GM12878 (cell line): ENCODE results near the gene TOX4. TPM values are rescaled to one million over a fixed set of nuclear protein-coding genes. Genes with fewer than 3 reads are reported as not detected.

ENCODE experiments used
- E2F8 ChIP-seq: fragments of 450-650 bp; IDR thresholded peaks from 2 replicates; pipeline ENCODE4 v1.6.1; 2018; ENCODE audit warnings: mild to moderate bottlenecking, low read depth, moderate library complexity; ENCODE audit not compliant: partially characterized antibody
- LARP7 ChIP-seq: fragments of 450-650 bp; IDR thresholded peaks from 2 replicates; pipeline ENCODE4 v1.6.1; 2017; ENCODE audit warnings: mild to moderate bottlenecking
- MEF2A ChIP-seq: IDR thresholded peaks from 2 replicates; pipeline ENCODE4 v1.6.1; 2011; ENCODE audit warnings: low read depth, mild to moderate bottlenecking, low read length, moderate library complexity; ENCODE audit not compliant: insufficient read depth
- MTA2 ChIP-seq: fragments of 450-650 bp; IDR thresholded peaks from 2 replicates; pipeline ENCODE4 v1.6.1; 2016; ENCODE audit warnings: low read depth, mild to moderate bottlenecking, moderate library complexity
- NFYA ChIP-seq: IDR thresholded peaks from 2 replicates; pipeline ENCODE4 v1.6.1; 2011; ENCODE audit warnings: low read depth, mild to moderate bottlenecking, low read length, improper control_type of control experiment, borderline replicate concordance
- NRF1 ChIP-seq: conservative IDR thresholded peaks from 2 replicates; pipeline ENCODE4 v1.6.1; 2011; ENCODE audit warnings: mild to moderate bottlenecking, low read depth, low read length, improper control_type of control experiment
- SKIL ChIP-seq: fragments of 450-650 bp; IDR thresholded peaks from 2 replicates; pipeline ENCODE4 v1.6.1; 2017; ENCODE audit warnings: mild to moderate bottlenecking, low read depth, inconsistent platforms; ENCODE audit not compliant: poor library complexity, severe bottlenecking
- SREBF2 ChIP-seq: IDR thresholded peaks from 2 replicates; pipeline ENCODE4 v1.6.1; 2012; ENCODE audit warnings: mild to moderate bottlenecking, low read length
- ZNF622 ChIP-seq: fragments of 450-650 bp; IDR thresholded peaks from 2 replicates; pipeline ENCODE4 v1.6.1; 2017; ENCODE audit warnings: mild to moderate bottlenecking, inconsistent platforms
- polyA plus RNA-seq, 11 experiments: library from polyadenylated mRNA; depleted of rRNA in 4 of 11; unstranded in 6 of 11; stranded (reverse) in 5 of 11; fragments of >200 nt; fragmentation: Nextera tagmentation in 4 of 11; fragmentation: Illumina TruSeq in 1 of 11; extraction: Ambion mirVana in 4 of 11; extraction: Trizol in 1 of 11; gene quantifications; 1 replicate in 1 of 11; 2 replicates in 10 of 11; pipeline versions ENCODE4 v1.2.1 to v1.2.3, GENCODE V29; 2011 to 2016; ENCODE audit warnings: inconsistent platforms in 2 of 11, missing spikeins in 2 of 11, low read depth in 1 of 11
- total RNA-seq, 4 experiments: library from RNA; depleted of rRNA in 3 of 4; stranded (reverse); fragments of >200 nt in 3 of 4; fragmentation: Illumina TruSeq in 1 of 4; extraction: Trizol in 1 of 4; gene quantifications; 2 replicates each; pipeline versions ENCODE4 v1.2.1 to v1.2.3, GENCODE V29; 2013 to 2021

TOX4 gene
- total and polyA plus RNA-seq, 10 of the 15 experiments (the other 5 are each of a cell fraction or from before 2014, with no cell fraction given), result 18.4 to 113 (median 55.2) TPM

DNA sequence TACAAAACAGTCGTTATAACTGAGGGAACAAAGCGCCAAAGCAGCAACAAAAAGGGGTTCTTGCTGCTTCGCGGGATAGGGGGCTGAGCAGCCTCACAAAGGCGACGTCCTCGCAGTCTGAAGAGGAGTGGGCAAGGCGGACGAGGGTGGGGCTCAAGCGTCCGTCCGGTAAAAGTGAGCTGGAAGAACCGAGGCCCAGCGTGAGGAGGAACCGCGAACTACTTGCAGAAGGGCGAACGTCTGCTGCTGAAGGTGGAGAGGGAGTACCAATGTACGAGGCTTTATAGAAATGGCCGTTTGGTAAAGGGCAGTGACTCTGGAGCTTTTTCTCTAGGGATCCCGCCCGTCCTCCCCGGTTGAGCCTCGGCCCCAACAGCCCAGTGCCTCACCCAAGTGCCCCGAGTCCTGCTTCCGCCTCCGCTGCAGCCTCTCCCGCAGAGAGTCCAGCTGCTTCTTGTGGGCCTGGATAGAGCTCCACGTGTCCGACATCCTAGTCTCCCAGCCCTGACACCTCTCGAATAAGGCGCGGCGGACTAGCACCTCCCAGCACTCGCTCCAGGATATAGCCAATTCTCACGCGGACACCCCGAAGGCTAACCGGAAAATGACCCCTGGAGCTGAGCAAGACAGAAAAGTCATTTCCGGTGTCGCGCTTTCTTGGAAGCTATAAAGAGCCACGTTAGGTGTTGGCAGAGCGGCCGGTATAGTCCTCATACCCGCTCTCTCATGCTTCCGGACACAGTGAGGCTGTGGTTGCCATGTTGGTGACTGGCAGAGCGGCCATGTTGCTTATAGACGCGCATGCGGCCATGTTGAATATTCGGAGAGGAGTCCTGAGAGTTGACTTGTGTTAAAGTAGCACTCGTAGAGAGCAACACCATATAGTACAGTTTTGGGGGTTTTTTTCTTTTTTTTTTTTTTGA, 34.0 kb downstream of the TOX4 start, which contains the start of gene METTL3 (continued):
- TF ChIP-seq NRF1, result no peak
- peak; percentile 91 for TF ChIP-seq E2F8
- TF ChIP-seq LARP7, result peak; percentile 59; the same call in 1 of the 2 replicates
- no peak for TF ChIP-seq ZNF622
- peak; percentile 16; the same call in 1 of the 2 replicates for TF ChIP-seq MTA2
- TF ChIP-seq SREBF2, result no peak
- TF ChIP-seq MEF2A, result 0 out of 2 replicates have a peak, but pooled peaks have one; percentile 16
- TF ChIP-seq SKIL, result peak; percentile 36
- TF ChIP-seq NFYA, result no peak
